ENCODE results near the gene RABGAP1. TPM values are rescaled to one million over a fixed set of nuclear protein-coding genes. Genes with fewer than 3 reads are reported as not detected.

The RABGAP1 gene
- polyA plus RNA-seq, 1 donor from 2014 or later = 67.8 TPM

DNA sequence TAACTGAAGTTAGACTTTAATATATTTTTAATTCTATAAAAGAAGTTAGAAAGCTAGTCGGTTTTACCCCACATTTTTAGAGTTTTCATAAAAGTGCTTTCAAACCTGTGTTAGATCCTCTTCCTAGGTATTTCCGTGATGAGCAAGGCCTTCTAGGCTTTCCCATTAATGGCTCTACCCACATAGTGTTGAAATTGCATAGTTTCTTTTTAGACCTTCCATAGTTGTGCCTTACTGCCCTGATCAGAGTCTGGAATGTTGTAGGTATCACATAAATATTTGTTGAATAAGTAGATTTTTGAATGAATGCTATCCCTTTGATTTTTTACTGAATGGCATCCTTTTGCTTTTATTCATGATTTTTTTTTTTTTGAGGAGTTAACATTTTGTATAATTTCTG, 47.3 kb downstream of the RABGAP1 start:
- Histone ChIP-seq H3K36me3 (ENCODE audit: insufficient read depth, low read length) (peaks cover 4% of the 10 kb centered on the region), H3K27ac (ENCODE audit: low read length) (no peak overlapping the region), H4K20me1 (ENCODE audit: insufficient read depth) (no peaks in the 10 kb centered on the region), H3K79me2 (replicated peaks; ENCODE audit: insufficient read depth, low read length) (no peaks in the 10 kb centered on the region), H3K9ac (ENCODE audit: low read length) (no peak overlapping the region), H3K4me3 (ENCODE audit: low read length) (no peak overlapping the region), H3K9me2 (ENCODE audit: insufficient read depth, low read length) (no peaks in the 10 kb centered on the region), H3K27me3 (ENCODE audit: insufficient read depth, low read depth, low read length) (no peaks in the 10 kb centered on the region), H2AFZ (ENCODE audit: low read depth, low read length) (no peak overlapping the region), H3F3A (ENCODE audit: insufficient read depth, low read length, poor library complexity, severe bottlenecking) (no peaks in the 10 kb centered on the region), H3K4me2 (ENCODE audit: low read length) (no peak overlapping the region), H3K9me3 (ENCODE audit: low read length) (no peaks in the 10 kb centered on the region)
- TF ChIP-seq, protein P1, sequence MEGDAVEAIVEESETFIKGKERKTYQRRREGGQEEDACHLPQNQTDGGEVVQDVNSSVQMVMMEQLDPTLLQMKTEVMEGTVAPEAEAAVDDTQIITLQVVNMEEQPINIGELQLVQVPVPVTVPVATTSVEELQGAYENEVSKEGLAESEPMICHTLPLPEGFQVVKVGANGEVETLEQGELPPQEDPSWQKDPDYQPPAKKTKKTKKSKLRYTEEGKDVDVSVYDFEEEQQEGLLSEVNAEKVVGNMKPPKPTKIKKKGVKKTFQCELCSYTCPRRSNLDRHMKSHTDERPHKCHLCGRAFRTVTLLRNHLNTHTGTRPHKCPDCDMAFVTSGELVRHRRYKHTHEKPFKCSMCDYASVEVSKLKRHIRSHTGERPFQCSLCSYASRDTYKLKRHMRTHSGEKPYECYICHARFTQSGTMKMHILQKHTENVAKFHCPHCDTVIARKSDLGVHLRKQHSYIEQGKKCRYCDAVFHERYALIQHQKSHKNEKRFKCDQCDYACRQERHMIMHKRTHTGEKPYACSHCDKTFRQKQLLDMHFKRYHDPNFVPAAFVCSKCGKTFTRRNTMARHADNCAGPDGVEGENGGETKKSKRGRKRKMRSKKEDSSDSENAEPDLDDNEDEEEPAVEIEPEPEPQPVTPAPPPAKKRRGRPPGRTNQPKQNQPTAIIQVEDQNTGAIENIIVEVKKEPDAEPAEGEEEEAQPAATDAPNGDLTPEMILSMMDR (IDR thresholded peaks at IDR 0.05; ENCODE audit: poor library complexity, severe bottlenecking) = no peak
- TF ChIP-seq RAD21 (conservative IDR thresholded peaks at IDR 0.05) (no peak), SMC3 (conservative IDR thresholded peaks at IDR 0.05; ENCODE audit: poor library complexity) (no peak), EP300 (conservative IDR thresholded peaks at IDR 0.05; ENCODE audit: poor library complexity, severe bottlenecking) (no peak), TAF1 (IDR thresholded peaks at IDR 0.05; ENCODE audit: low read depth) (no peak), POLR2AphosphoS5 (IDR thresholded peaks at IDR 0.05) (no peak), MXI1 (conservative IDR thresholded peaks at IDR 0.05; ENCODE audit: poor library complexity, severe bottlenecking) (no peak), EZH2 (IDR thresholded peaks at IDR 0.05; ENCODE audit: borderline replicate concordance, insufficient read depth, low read length, poor library complexity, severe bottlenecking) (no peak)
- TF ChIP-seq, protein P2, sequence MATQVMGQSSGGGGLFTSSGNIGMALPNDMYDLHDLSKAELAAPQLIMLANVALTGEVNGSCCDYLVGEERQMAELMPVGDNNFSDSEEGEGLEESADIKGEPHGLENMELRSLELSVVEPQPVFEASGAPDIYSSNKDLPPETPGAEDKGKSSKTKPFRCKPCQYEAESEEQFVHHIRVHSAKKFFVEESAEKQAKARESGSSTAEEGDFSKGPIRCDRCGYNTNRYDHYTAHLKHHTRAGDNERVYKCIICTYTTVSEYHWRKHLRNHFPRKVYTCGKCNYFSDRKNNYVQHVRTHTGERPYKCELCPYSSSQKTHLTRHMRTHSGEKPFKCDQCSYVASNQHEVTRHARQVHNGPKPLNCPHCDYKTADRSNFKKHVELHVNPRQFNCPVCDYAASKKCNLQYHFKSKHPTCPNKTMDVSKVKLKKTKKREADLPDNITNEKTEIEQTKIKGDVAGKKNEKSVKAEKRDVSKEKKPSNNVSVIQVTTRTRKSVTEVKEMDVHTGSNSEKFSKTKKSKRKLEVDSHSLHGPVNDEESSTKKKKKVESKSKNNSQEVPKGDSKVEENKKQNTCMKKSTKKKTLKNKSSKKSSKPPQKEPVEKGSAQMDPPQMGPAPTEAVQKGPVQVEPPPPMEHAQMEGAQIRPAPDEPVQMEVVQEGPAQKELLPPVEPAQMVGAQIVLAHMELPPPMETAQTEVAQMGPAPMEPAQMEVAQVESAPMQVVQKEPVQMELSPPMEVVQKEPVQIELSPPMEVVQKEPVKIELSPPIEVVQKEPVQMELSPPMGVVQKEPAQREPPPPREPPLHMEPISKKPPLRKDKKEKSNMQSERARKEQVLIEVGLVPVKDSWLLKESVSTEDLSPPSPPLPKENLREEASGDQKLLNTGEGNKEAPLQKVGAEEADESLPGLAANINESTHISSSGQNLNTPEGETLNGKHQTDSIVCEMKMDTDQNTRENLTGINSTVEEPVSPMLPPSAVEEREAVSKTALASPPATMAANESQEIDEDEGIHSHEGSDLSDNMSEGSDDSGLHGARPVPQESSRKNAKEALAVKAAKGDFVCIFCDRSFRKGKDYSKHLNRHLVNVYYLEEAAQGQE (IDR thresholded peaks at IDR 0.05; ENCODE audit: borderline replicate concordance) = no peak

DNA sequence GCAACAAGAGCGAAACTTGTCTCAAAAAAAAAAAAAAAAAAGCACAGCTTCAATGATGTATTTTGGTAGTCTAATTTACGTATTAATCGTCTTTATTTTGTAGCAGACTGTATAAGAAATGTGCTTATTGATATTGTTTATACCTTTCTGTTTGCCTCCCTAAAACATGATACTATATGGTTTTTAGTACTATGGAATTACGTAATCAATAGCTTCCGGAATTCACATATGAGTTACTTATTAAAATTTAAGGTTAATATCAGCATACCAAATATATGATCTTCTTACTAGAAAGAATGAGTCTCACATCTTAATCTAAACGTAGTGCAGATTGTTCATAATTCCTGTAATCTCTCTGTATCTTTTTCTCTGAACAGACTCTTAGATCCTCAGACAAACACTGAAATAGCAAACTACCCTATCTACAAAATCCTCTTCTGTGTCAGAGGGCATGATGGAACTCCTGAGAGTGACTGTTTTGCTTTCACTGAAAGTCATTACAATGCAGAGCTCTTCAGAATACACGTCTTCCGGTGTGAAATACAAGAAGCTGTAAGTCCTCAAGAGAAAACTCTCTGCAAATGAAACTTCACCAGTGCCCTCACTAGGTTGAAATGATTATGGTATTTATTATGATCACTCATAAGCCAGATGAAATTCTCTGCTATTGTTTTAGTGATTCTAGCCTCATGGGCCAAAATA, 48.3 kb downstream of the RABGAP1 start:
- Histone ChIP-seq H3K9me2 (ENCODE audit: insufficient read depth, low read length) (no peaks in the 10 kb centered on the region), H3K9me3 (ENCODE audit: low read length) (no peaks in the 10 kb centered on the region), H3K4me2 (ENCODE audit: low read length) (no peak overlapping the region), H3F3A (ENCODE audit: insufficient read depth, low read length, poor library complexity, severe bottlenecking) (no peaks in the 10 kb centered on the region), H3K79me2 (replicated peaks; ENCODE audit: insufficient read depth, low read length) (no peaks in the 10 kb centered on the region), H3K9ac (ENCODE audit: low read length) (no peak overlapping the region), H2AFZ (ENCODE audit: low read depth, low read length) (no peak overlapping the region), H3K36me3 (ENCODE audit: insufficient read depth, low read length) (peaks cover 4% of the 10 kb centered on the region), H4K20me1 (ENCODE audit: insufficient read depth) (no peaks in the 10 kb centered on the region), H3K27ac (ENCODE audit: low read length) (no peak overlapping the region), H3K4me3 (ENCODE audit: low read length) (no peak overlapping the region), H3K27me3 (ENCODE audit: insufficient read depth, low read depth, low read length) (no peaks in the 10 kb centered on the region)
- TF ChIP-seq SMC3 (conservative IDR thresholded peaks at IDR 0.05; ENCODE audit: poor library complexity) (no peak), EZH2 (IDR thresholded peaks at IDR 0.05; ENCODE audit: borderline replicate concordance, insufficient read depth, low read length, poor library complexity, severe bottlenecking) (no peak), RAD21 (conservative IDR thresholded peaks at IDR 0.05) (no peak), MXI1 (conservative IDR thresholded peaks at IDR 0.05; ENCODE audit: poor library complexity, severe bottlenecking) (no peak), EP300 (conservative IDR thresholded peaks at IDR 0.05; ENCODE audit: poor library complexity, severe bottlenecking) (no peak), TAF1 (IDR thresholded peaks at IDR 0.05; ENCODE audit: low read depth) (no peak), POLR2AphosphoS5 (IDR thresholded peaks at IDR 0.05) (no peak)
- TF ChIP-seq, protein P1 (IDR thresholded peaks at IDR 0.05; ENCODE audit: poor library complexity, severe bottlenecking) = no peak
- TF ChIP-seq, protein P2 (IDR thresholded peaks at IDR 0.05; ENCODE audit: borderline replicate concordance) = no peak

Measured in neural cell (in vitro differentiated cells).